ENCODE measurements around the gene TAPT1. TPM values are rescaled to one million over a fixed set of nuclear protein-coding genes. Genes with fewer than 3 reads are reported as not detected.

TAPT1 gene
- polyA plus RNA-seq, 1 donor from 2014 or later = 34.2 TPM

DNA sequence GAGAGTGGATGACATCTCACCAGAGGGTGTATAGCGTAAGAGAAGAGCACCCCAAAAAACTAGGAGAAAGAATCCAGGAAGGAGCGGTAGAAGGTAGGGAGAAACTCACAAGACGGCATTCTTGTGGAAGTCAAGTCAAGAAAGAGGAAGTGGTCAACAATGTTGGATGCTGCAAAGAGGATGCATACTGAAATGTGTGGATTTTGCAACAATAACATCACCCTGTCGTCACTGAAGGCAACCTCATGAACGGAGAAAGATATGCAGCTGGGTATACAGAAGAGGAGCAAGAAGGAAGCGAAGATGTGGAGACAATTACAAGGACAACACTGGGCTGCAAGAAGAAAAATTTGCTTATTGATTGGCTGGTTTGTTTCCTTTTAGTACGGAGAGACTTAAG lies 11.4 kb upstream of the TAPT1 start:
- TF ChIP-seq SMC3 (conservative IDR thresholded peaks at IDR 0.05; ENCODE audit: poor library complexity) (no peak), POLR2AphosphoS5 (IDR thresholded peaks at IDR 0.05) (no peak), MXI1 (conservative IDR thresholded peaks at IDR 0.05; ENCODE audit: poor library complexity, severe bottlenecking) (no peak), TAF1 (IDR thresholded peaks at IDR 0.05; ENCODE audit: low read depth) (no peak)
- TF ChIP-seq, protein P1, sequence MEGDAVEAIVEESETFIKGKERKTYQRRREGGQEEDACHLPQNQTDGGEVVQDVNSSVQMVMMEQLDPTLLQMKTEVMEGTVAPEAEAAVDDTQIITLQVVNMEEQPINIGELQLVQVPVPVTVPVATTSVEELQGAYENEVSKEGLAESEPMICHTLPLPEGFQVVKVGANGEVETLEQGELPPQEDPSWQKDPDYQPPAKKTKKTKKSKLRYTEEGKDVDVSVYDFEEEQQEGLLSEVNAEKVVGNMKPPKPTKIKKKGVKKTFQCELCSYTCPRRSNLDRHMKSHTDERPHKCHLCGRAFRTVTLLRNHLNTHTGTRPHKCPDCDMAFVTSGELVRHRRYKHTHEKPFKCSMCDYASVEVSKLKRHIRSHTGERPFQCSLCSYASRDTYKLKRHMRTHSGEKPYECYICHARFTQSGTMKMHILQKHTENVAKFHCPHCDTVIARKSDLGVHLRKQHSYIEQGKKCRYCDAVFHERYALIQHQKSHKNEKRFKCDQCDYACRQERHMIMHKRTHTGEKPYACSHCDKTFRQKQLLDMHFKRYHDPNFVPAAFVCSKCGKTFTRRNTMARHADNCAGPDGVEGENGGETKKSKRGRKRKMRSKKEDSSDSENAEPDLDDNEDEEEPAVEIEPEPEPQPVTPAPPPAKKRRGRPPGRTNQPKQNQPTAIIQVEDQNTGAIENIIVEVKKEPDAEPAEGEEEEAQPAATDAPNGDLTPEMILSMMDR (IDR thresholded peaks at IDR 0.05; ENCODE audit: poor library complexity, severe bottlenecking) = no peak
- Histone ChIP-seq H3K9ac (ENCODE audit: low read length) (no peak overlapping the region), H3K4me3 (ENCODE audit: low read length) (no peak overlapping the region)

DNA sequence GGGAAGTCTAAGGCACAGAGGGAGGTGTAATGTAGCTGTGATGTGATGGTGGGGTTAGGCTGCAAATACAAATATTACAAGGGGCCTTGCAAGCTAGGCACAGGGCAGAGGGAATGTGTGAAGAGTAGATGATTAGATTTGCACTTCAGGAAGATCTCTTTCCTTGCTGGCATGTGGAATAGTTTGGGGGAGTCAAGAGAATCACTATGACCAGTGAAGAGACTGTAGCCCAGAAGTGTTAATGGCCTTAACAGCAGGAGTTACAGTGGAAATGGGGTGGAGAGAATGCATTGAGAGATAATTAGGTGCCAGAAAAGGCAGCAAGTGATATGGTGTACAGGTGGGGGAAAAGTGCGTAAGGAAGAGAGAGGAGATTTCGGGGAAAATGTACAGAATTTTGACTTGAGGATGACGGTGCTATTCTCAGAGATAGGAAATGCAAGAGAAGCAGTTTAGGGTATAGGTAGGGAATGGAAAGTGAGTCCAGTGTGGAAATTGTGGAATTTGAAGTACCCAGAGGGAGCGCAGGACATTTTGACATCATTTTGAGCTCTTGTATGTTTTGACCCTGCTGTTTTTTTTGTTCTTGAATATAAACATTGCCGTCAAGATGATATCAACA lies 10.2 kb upstream of the TAPT1 start:
- H2AFZ ChIP-seq (ENCODE audit: low read depth, low read length) = no peak overlapping the region
- H3K4me2 ChIP-seq (ENCODE audit: low read length) = no peak overlapping the region
- H3F3A ChIP-seq (ENCODE audit: insufficient read depth, low read length, poor library complexity, severe bottlenecking) = no peaks in the 10 kb centered on the region
- no peak overlapping the region for H3K9ac ChIP-seq (ENCODE audit: low read length)
- no peaks in the 10 kb centered on the region for H3K27me3 ChIP-seq (ENCODE audit: insufficient read depth, low read depth, low read length)
- TF ChIP-seq RAD21 (conservative IDR thresholded peaks at IDR 0.05) (no peak), EZH2 (IDR thresholded peaks at IDR 0.05; ENCODE audit: borderline replicate concordance, insufficient read depth, low read length, poor library complexity, severe bottlenecking) (no peak), TAF1 (IDR thresholded peaks at IDR 0.05; ENCODE audit: low read depth) (no peak), EP300 (conservative IDR thresholded peaks at IDR 0.05; ENCODE audit: poor library complexity, severe bottlenecking) (no peak)
- no peaks in the 10 kb centered on the region for H3K36me3 ChIP-seq (ENCODE audit: insufficient read depth, low read length)
- no peaks in the 10 kb centered on the region for H4K20me1 ChIP-seq (ENCODE audit: insufficient read depth)
- H3K9me2 ChIP-seq (ENCODE audit: insufficient read depth, low read length) = no peaks in the 10 kb centered on the region
- no peaks in the 10 kb centered on the region for H3K9me3 ChIP-seq (ENCODE audit: low read length)
- no peak overlapping the region for H3K27ac ChIP-seq (ENCODE audit: low read length)
- H3K79me2 ChIP-seq (replicated peaks; ENCODE audit: insufficient read depth, low read length) = no peaks in the 10 kb centered on the region
- no peak overlapping the region for H3K4me3 ChIP-seq (ENCODE audit: low read length)

More for the DNA sequence above, 11.4 kb upstream of the TAPT1 start:
- Histone ChIP-seq H3K36me3 (ENCODE audit: insufficient read depth, low read length) (no peaks in the 10 kb centered on the region), H3K79me2 (replicated peaks; ENCODE audit: insufficient read depth, low read length) (no peaks in the 10 kb centered on the region), H2AFZ (ENCODE audit: low read depth, low read length) (no peak overlapping the region), H4K20me1 (ENCODE audit: insufficient read depth) (no peaks in the 10 kb centered on the region), H3K9me3 (ENCODE audit: low read length) (no peaks in the 10 kb centered on the region), H3K9me2 (ENCODE audit: insufficient read depth, low read length) (no peaks in the 10 kb centered on the region), H3K27ac (ENCODE audit: low read length) (no peak overlapping the region), H3K4me2 (ENCODE audit: low read length) (no peak overlapping the region), H3K27me3 (ENCODE audit: insufficient read depth, low read depth, low read length) (no peaks in the 10 kb centered on the region), H3F3A (ENCODE audit: insufficient read depth, low read length, poor library complexity, severe bottlenecking) (no peaks in the 10 kb centered on the region)

DNA sequence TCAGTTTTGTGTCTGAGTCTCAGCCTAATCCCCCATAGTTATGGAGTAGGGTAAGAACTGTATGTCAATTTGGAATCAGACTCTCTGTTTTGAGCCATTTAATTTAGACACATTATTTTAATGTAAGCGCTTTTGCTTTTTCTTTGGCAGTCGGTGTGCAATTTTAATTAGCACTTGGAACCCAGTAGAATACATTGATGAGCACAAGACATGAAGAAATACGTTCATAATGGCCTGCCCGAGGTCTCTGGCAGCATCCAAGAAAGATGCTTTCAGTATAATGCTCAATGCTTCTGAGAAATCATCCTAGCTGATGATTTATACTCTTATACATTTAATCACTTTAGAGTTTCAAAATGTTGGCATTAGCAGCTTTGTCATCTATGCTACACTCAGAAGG lies 8.9 kb upstream of the TAPT1 start:
- H3K4me3 ChIP-seq (ENCODE audit: low read length) = no peak overlapping the region
- no peaks in the 10 kb centered on the region for H3F3A ChIP-seq (ENCODE audit: insufficient read depth, low read length, poor library complexity, severe bottlenecking)
- no peak overlapping the region for H2AFZ ChIP-seq (ENCODE audit: low read depth, low read length)
- H3K4me2 ChIP-seq (ENCODE audit: low read length) = no peak overlapping the region
- no peak overlapping the region for H3K9ac ChIP-seq (ENCODE audit: low read length)
- no peaks in the 10 kb centered on the region for H4K20me1 ChIP-seq (ENCODE audit: insufficient read depth)
- H3K9me3 ChIP-seq (ENCODE audit: low read length) = no peaks in the 10 kb centered on the region
- H3K36me3 ChIP-seq (ENCODE audit: insufficient read depth, low read length) = no peaks in the 10 kb centered on the region
- no peak for TF ChIP-seq TAF1 (IDR thresholded peaks at IDR 0.05; ENCODE audit: low read depth)
- TF ChIP-seq SMC3 (conservative IDR thresholded peaks at IDR 0.05; ENCODE audit: poor library complexity) = no peak
- TF ChIP-seq, protein P2, sequence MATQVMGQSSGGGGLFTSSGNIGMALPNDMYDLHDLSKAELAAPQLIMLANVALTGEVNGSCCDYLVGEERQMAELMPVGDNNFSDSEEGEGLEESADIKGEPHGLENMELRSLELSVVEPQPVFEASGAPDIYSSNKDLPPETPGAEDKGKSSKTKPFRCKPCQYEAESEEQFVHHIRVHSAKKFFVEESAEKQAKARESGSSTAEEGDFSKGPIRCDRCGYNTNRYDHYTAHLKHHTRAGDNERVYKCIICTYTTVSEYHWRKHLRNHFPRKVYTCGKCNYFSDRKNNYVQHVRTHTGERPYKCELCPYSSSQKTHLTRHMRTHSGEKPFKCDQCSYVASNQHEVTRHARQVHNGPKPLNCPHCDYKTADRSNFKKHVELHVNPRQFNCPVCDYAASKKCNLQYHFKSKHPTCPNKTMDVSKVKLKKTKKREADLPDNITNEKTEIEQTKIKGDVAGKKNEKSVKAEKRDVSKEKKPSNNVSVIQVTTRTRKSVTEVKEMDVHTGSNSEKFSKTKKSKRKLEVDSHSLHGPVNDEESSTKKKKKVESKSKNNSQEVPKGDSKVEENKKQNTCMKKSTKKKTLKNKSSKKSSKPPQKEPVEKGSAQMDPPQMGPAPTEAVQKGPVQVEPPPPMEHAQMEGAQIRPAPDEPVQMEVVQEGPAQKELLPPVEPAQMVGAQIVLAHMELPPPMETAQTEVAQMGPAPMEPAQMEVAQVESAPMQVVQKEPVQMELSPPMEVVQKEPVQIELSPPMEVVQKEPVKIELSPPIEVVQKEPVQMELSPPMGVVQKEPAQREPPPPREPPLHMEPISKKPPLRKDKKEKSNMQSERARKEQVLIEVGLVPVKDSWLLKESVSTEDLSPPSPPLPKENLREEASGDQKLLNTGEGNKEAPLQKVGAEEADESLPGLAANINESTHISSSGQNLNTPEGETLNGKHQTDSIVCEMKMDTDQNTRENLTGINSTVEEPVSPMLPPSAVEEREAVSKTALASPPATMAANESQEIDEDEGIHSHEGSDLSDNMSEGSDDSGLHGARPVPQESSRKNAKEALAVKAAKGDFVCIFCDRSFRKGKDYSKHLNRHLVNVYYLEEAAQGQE (IDR thresholded peaks at IDR 0.05; ENCODE audit: borderline replicate concordance) = no peak
- TF ChIP-seq, protein P1 (IDR thresholded peaks at IDR 0.05; ENCODE audit: poor library complexity, severe bottlenecking) = no peak
- no peak for TF ChIP-seq RAD21 (conservative IDR thresholded peaks at IDR 0.05)
- TF ChIP-seq MXI1 (conservative IDR thresholded peaks at IDR 0.05; ENCODE audit: poor library complexity, severe bottlenecking) = no peak
- no peak for TF ChIP-seq EZH2 (IDR thresholded peaks at IDR 0.05; ENCODE audit: borderline replicate concordance, insufficient read depth, low read length, poor library complexity, severe bottlenecking)
- no peak for TF ChIP-seq POLR2AphosphoS5 (IDR thresholded peaks at IDR 0.05)
- no peak for TF ChIP-seq EP300 (conservative IDR thresholded peaks at IDR 0.05; ENCODE audit: poor library complexity, severe bottlenecking)
- no peaks in the 10 kb centered on the region for H3K79me2 ChIP-seq (replicated peaks; ENCODE audit: insufficient read depth, low read length)
- H3K27me3 ChIP-seq (ENCODE audit: insufficient read depth, low read depth, low read length) = no peaks in the 10 kb centered on the region
- no peaks in the 10 kb centered on the region for H3K9me2 ChIP-seq (ENCODE audit: insufficient read depth, low read length)
- H3K27ac ChIP-seq (ENCODE audit: low read length) = no peak overlapping the region
